ENCODE measurements around the gene IGF2BP3.
A peak's percentile ranks its signal among the peaks of the same experiment; 100 is the strongest.
"Not testable (repeated sequence)": the region's sequence is repeated elsewhere in the genome, so short reads cannot be mapped to it uniquely, and the experiment has no call there.

The IGF2BP3 gene

GRCh38 chr7:23470330-23471105 lies at the start of gene IGF2BP3:
IGF2BP3 (minus strand) TSS chr7:23470491; CDS start chr7:23470110, 381 bp downstream.
- DNase-seq: peak; percentile 94

GRCh38 chr7:23514755-23515154 lies 44.5 kb upstream of the IGF2BP3 start:
- no peak for DNase-seq

GRCh38 chr7:23513746-23514145 lies 43.5 kb upstream of the IGF2BP3 start:
- not testable (repeated sequence) for DNase-seq

GRCh38 chr7:23494009-23494408 lies 23.7 kb upstream of the IGF2BP3 start:
- no peak for DNase-seq

- DNase-seq: no peak
Observed at GRCh38 chr7:23491502-23491901, 21.2 kb upstream of the IGF2BP3 start.

GRCh38 chr7:23490357-23491135 lies 20.3 kb upstream of the IGF2BP3 start:
- DNase-seq: no peak

GRCh38 chr7:23488714-23489113 lies 18.4 kb upstream of the IGF2BP3 start:
- DNase-seq: not testable (repeated sequence)

- DNase-seq: no peak
Observed at GRCh38 chr7:23487670-23488069, 17.4 kb upstream of the IGF2BP3 start.

- no peak for DNase-seq
Observed at GRCh38 chr7:23486002-23486773, 15.9 kb upstream of the IGF2BP3 start.

GRCh38 chr7:23482686-23483085 lies 12.4 kb upstream of the IGF2BP3 start:
- DNase-seq: no peak

- no peak for DNase-seq
Observed at GRCh38 chr7:23477962-23478866, 7.9 kb upstream of the IGF2BP3 start.

GRCh38 chr7:23477157-23477499 lies 6.8 kb upstream of the IGF2BP3 start:
- DNase-seq: no peak

- DNase-seq: no peak
Observed at GRCh38 chr7:23476286-23477156, 6.2 kb upstream of the IGF2BP3 start.

- no peak for DNase-seq
Observed at GRCh38 chr7:23475576-23475839, 5.2 kb upstream of the IGF2BP3 start.

GRCh38 chr7:23474829-23475575 lies 4.7 kb upstream of the IGF2BP3 start:
- DNase-seq: peak; percentile 77

- peak; percentile 99 for DNase-seq
Observed at GRCh38 chr7:23474094-23474828, 4.0 kb upstream of the IGF2BP3 start.

GRCh38 chr7:23473844-23474093 lies 3.5 kb upstream of the IGF2BP3 start:
- no peak for DNase-seq

GRCh38 chr7:23472956-23473843 lies 2.9 kb upstream of the IGF2BP3 start:
- DNase-seq: peak; percentile 72

- DNase-seq: no peak
Observed at GRCh38 chr7:23472556-23472955, 2.3 kb upstream of the IGF2BP3 start.

Measured in SHP77 treated with DMSO at 0.1 percent for 48 hours (cell line).